OCI-LY1 (cell line): ENCODE data around the gene KIF16B.

Experiments
- CTCF ChIP-seq: fragments of 200-600 bp; sonication (generic), shearing (Covaris generic); IDR thresholded peaks from 2 replicates; pipeline ENCODE4 v1.5.1; 2017; ENCODE audit warnings: mild to moderate bottlenecking, antibody characterized with exemption, low read length, moderate library complexity, mixed read lengths
- EZH2 ChIP-seq: fragments of 200-600 bp; sonication (generic), shearing (Covaris generic); IDR thresholded peaks from 2 replicates; pipeline ENCODE4 v1.8.0; 2017; ENCODE audit warnings: borderline replicate concordance, mixed run types, mild to moderate bottlenecking, antibody characterized with exemption, low read length, moderate library complexity, mixed read lengths

DNA sequence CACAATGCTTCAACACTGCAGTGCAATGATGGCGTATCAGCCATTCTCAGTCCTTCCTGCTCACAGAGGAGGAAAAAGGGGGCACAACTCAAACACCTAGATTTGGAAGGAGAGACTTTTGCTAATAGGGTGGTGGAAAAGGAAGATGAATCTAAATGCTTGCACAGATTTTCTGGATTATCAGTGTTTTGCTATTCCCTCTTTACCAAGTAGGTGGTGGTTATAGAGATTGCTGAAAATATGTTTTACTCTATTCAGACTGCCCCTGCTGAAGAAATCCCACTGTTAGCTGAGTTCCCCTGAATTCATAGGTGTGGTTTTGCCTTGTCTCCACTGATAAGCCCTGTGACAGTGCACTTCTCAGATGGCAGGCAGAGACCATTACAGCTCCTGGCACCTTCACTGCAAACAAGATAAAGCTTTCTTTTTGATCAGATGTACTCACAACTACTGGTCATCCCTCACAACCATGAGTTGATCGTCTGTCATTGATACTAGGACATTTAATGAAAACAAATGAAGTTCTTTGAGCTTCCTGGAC lies 311.4 kb downstream of the KIF16B start:
- TF ChIP-seq EZH2 (no peak), CTCF (no peak)
